Measurements from ENCODE around the gene PDE8B. TPM values are rescaled to one million over a fixed set of nuclear protein-coding genes. Genes with fewer than 3 reads are reported as not detected.

The PDE8B gene
- total and polyA plus RNA-seq, 2 donors (not counting 1 experiment from before 2014, with no cell fraction given) = 0.07 TPM; not detected in 1

- Histone ChIP-seq H3K27ac (ENCODE audit: low read length in 2 of 2) (no peak overlapping the region), H3K27me3 (replicated peaks in 1 of 4; ENCODE audit: control extremely low read depth in 1 of 4, control insufficient read depth in 3 of 4, insufficient read depth in 4 of 4, low read length in 3 of 4) (no peaks in the 10 kb centered on the region), H3K79me2 (ENCODE audit: control insufficient read depth, insufficient read depth, low read length) (no peaks in the 10 kb centered on the region), H3K9ac (ENCODE audit: low read length) (no peak overlapping the region), H3K36me3 (replicated peaks in 1 of 2; ENCODE audit: control extremely low read depth in 1 of 2, control insufficient read depth in 1 of 2, extremely low read depth in 1 of 2, insufficient read depth in 2 of 2, low read length in 1 of 2) (peaks cover 10 to 11% of the 10 kb centered on the region in 2 experiments), H3K4me2 (replicated peaks; ENCODE audit: low read depth, low read length, poor library complexity, severe bottlenecking) (no peak overlapping the region), H3K4me3 (ENCODE audit: control extremely low read depth in 1 of 5, extremely low read depth in 1 of 5, insufficient read depth in 1 of 5, low read depth in 2 of 5, low read length in 4 of 5) (no peak overlapping the region), H2AFZ (ENCODE audit: insufficient read depth, low read depth, low read length, poor library complexity, severe bottlenecking) (no peak overlapping the region), H4K20me1 (ENCODE audit: control insufficient read depth, insufficient read depth, low read length, poor library complexity, severe bottlenecking) (no peaks in the 10 kb centered on the region), H3K9me3 (ENCODE audit: control extremely low read depth in 1 of 3, control insufficient read depth in 2 of 3, insufficient read depth in 1 of 3, low read length in 2 of 3) (peaks cover 0 to 2% (median 0%) of the 10 kb centered on the region in 3 donors), H3K4me1 (ENCODE audit: control insufficient read depth in 2 of 2, insufficient read depth in 2 of 2, low read length in 2 of 2) (no peaks in the 10 kb centered on the region)
- intact Hi-C loops (cut with micrococcal nuclease) = no loop called here
- Mint-ChIP-seq H3K27me3 (no peaks in the 10 kb centered on the region), H3K9me3 (ENCODE audit: insufficient read depth) (no peaks in the 10 kb centered on the region), H3K4me1 (no peaks in the 10 kb centered on the region), H3K27ac (no peak overlapping the region), H3K4me3 (no peak overlapping the region)
- ChIA-PET CTCF (no interaction called here), POLR2A (no interaction called here)
- ATAC-seq (ENCODE audit: low read depth) (no peak), DNase-seq (no peak)
- TF ChIP-seq CTCF (IDR thresholded peaks at IDR 0.05) = no peak
- TF ChIP-seq EZH2 (IDR thresholded peaks at IDR 0.05; ENCODE audit: borderline replicate concordance, insufficient read depth, low read depth, low read length, poor library complexity, severe bottlenecking) = no peak
- WGBS (ENCODE audit: insufficient coverage) = no CpG with 5 or more reads among the region's 2 CpGs
Measured at GRCh38 chr5:77426670-77427069, 216.2 kb downstream of the PDE8B start.

GRCh38 chr5:77427998-77428397, 217.5 kb downstream of the PDE8B start:
- Mint-ChIP-seq H3K4me1 (no peaks in the 10 kb centered on the region), H3K4me3 (no peak overlapping the region), H3K9me3 (ENCODE audit: insufficient read depth) (no peaks in the 10 kb centered on the region), H3K27ac (no peak overlapping the region), H3K27me3 (no peaks in the 10 kb centered on the region)
- Histone ChIP-seq H3K4me1 (ENCODE audit: control insufficient read depth in 2 of 2, insufficient read depth in 2 of 2, low read length in 2 of 2) (no peaks in the 10 kb centered on the region), H3K27ac (ENCODE audit: low read length in 2 of 2) (no peak overlapping the region), H4K20me1 (ENCODE audit: control insufficient read depth, insufficient read depth, low read length, poor library complexity, severe bottlenecking) (no peaks in the 10 kb centered on the region), H2AFZ (ENCODE audit: insufficient read depth, low read depth, low read length, poor library complexity, severe bottlenecking) (no peak overlapping the region), H3K4me3 (ENCODE audit: control extremely low read depth in 1 of 5, extremely low read depth in 1 of 5, insufficient read depth in 1 of 5, low read depth in 2 of 5, low read length in 4 of 5) (no peak overlapping the region), H3K79me2 (ENCODE audit: control insufficient read depth, insufficient read depth, low read length) (no peaks in the 10 kb centered on the region), H3K27me3 (replicated peaks in 1 of 4; ENCODE audit: control extremely low read depth in 1 of 4, control insufficient read depth in 3 of 4, insufficient read depth in 4 of 4, low read length in 3 of 4) (no peaks in the 10 kb centered on the region), H3K4me2 (replicated peaks; ENCODE audit: low read depth, low read length, poor library complexity, severe bottlenecking) (no peak overlapping the region), H3K36me3 (replicated peaks in 1 of 2; ENCODE audit: control extremely low read depth in 1 of 2, control insufficient read depth in 1 of 2, extremely low read depth in 1 of 2, insufficient read depth in 2 of 2, low read length in 1 of 2) (peaks cover 11 to 17% of the 10 kb centered on the region in 2 experiments), H3K9me3 (ENCODE audit: control extremely low read depth in 1 of 3, control insufficient read depth in 2 of 3, insufficient read depth in 1 of 3, low read length in 2 of 3) (peaks cover 0 to 1% (median 0%) of the 10 kb centered on the region in 3 donors), H3K9ac (ENCODE audit: low read length) (no peak overlapping the region)
- intact Hi-C loops (cut with micrococcal nuclease) = no loop called here
- no peak for DNase-seq
- ChIA-PET POLR2A (no interaction called here), CTCF (no interaction called here)
- TF ChIP-seq CTCF (IDR thresholded peaks at IDR 0.05) = no peak
- TF ChIP-seq EZH2 (IDR thresholded peaks at IDR 0.05; ENCODE audit: borderline replicate concordance, insufficient read depth, low read depth, low read length, poor library complexity, severe bottlenecking) = no peak
- ATAC-seq (ENCODE audit: low read depth) = no peak
